Urothelium cell line (cell line): Measurements from ENCODE around the gene MAPK8IP2.

Source experiments
- DNase-seq: peaks from one replicate; pipeline ENCODE4 v3.0.0; 2011; ENCODE audit warnings: low spot score, mixed read lengths
- FAIRE-seq: peaks from 2 replicates; lab custom pipeline; 2011; peaks lifted over from hg19 to GRCh38; lab: Jason Lieb, UNC

The MAPK8IP2 gene

DNA sequence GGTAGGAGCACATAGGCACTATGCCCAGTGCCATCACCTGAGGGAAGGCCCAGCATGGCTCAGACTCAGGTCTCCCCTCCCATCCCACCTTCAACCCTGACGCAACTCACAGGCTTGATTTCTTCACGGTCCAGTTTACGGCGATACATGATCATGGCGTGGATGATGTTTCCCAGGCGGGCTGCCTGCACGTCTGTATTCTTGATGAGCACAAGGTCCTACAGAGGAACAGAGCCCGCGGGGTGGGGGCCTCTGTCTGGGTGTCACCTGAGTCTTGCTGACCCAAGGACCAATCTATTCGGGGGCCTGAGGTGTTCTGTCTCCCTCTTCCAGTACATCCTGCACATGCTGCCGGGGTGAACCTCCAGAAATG is 26.2 kb upstream of the MAPK8IP2 start:
- DNase-seq (no peak), FAIRE-seq (peak; percentile 74)

DNA sequence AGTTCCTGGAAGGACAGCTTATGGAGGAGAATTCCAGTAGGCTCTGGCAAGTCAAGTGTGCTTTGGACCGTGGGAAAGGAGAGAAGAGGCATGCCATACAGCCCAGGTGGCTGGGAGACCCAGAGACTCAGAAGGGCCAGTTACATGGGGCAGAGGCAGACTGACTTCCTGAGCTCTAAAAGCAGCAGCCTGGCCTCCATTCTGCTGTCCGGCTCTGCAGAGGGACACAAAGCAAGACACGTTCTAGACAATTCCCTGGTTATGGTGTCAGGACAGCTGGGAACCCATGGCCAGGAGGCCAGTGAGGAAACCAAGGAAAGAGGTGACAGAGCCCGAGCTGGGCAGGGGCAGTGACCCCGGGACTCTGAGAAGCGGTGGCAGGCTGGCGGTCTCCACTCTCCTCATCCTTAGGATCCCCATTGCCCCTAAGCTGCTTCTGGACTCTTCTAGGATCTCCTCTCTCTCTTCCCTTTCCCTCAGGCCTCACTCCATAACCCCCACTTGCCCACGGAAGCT is 25.1 kb upstream of the MAPK8IP2 start:
- FAIRE-seq (no peak), DNase-seq (no peak)

DNA sequence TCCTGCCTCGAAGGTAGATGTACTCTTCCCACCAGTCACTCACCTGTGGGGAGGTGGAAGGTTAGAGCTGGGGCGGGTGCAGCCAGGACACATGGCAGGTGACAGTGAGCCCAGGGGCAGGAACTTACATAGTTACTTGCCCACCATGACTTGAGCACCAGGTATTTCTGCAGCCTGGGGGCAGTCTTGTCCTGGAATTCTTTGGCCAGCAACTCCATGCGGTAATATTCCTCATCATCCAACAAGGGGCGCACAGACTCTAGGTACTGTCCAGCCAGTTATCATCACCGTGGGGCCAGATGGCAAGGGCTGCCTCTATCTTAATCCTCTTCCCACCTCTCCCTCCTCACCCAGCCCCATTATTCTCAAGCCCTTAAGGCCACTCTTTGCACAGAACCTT is 24.5 kb upstream of the MAPK8IP2 start:
- FAIRE-seq (no peak), DNase-seq (no peak)

- FAIRE-seq (no peak), DNase-seq (no peak)
Observed at GRCh38 chr22:50576806-50577696, 23.5 kb upstream of the MAPK8IP2 start.

DNA sequence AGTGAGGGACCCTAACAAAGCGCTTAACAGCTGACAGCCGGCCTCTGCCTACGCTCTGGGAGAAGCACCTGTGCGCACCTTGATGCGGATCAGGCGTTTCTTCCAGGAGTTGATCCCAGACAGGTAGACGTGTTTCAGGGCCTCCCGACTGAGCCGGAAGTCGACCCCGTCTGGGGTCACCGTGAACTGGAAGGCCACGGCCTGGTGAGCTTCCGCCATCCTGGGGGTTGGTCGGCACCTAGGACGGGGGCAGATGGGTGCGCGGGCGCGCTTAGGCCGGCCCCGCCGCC is 23.0 kb upstream of the MAPK8IP2 start:
- DNase-seq: no peak
- FAIRE-seq: no peak

DNA sequence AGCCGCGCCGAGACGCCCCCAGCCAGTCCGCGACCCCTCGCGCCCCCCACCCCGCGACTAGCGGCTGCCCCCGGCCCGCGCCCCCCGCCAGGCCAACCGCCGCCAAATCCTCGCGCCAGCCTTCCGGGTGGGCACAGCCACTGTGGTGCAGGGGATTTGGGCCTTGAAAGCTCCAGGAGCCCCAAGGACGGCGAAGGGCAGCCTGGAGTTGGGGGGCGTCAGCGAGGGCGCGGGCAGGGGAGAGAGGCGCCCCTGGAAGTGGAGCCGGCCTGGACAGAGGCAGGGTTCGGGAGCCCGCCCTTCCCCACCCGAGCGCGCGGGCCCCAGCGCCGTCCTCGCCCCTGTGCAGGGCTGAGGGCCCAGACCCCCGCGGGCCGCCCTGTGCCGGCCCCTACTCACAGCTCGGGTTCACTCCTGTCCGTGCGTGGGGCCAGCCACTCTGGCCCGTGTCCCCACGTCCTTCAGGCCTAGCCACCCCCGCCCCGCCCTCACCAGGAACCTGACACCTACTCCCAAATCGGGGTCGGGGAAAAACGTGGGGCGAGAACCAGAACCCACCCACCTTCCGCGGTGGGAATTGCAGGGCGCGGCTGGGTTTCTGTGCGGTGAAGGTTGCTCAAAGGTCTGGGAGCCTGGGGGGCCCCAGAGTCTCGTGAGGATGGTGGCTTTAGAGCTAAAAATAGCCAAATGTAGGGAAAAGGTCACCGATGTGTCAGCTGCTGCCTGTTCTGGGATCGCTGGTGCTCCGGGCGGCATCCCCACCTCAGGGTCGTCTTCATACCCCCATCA is 22.4 kb upstream of the MAPK8IP2 start, which contains the start of gene CPT1B:
Gene CPT1B, minus strand, starts transcription at position 441 of the 789 bp plus-strand sequence. CDS start 512 bp downstream, outside the sequence.
- FAIRE-seq: no peak
- DNase-seq: no peak

- no peak for DNase-seq
- no peak for FAIRE-seq
Observed at GRCh38 chr22:50578776-50579310, 21.8 kb upstream of the MAPK8IP2 start.

GRCh38 chr22:50579752-50580151 is 20.8 kb upstream of the MAPK8IP2 start:
- DNase-seq (no peak), FAIRE-seq (no peak)

DNA sequence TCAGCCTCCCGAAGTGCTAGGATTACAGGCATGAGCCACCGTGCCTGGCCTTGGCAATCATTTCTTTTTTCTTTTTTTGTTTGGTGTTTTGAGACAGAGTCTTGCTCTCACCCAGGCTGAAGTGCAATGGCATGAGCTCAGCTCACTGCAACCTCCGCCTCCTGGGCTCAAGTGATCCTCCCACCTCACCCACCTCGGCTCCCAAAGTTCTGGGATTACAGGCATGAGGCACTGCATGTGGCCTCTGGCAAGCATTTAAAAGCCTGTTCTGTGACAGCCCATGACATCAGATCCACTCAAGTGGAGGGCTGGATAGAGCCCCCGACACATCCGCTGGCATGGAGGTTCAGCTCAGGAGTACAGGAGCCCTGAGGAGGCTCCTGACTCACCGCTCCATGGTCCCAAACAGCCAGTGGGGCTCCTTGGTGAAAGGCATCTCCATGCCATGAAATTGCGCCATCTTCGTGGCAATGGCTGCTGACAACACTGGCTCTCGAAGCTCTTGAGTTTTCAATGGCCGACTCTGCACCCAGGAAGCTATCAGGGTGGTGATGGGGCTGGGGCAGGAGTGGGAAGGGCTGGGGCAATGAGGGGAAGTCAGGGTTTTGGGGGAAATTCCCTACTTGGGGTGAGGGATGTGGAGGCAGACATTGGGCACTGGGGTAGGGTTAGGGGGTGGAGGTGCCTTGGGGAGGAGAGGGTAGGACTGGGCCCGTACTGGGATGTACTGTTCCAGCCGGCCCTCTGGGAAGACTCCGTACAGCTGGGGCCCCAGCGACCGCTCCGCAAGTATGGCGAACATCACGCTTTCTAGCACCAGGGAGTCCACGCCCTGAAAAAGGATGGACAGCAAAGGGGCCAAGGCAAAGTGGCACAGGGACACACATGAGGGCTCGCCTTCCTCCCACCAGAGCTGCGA is 19.3 kb upstream of the MAPK8IP2 start:
- FAIRE-seq: no peak
- no peak for DNase-seq

GRCh38 chr22:50581950-50582492 is 18.6 kb upstream of the MAPK8IP2 start:
- DNase-seq: no peak
- FAIRE-seq: peak; percentile 44

GRCh38 chr22:50582493-50583293 is 17.9 kb upstream of the MAPK8IP2 start, which contains the start of gene CHKB:
TSS of gene CHKB (minus strand) at chr22:50582849. CDS start at chr22:50582781, 68 bp downstream.
- FAIRE-seq (peak; percentile 82), DNase-seq (peak; percentile 99)

DNA sequence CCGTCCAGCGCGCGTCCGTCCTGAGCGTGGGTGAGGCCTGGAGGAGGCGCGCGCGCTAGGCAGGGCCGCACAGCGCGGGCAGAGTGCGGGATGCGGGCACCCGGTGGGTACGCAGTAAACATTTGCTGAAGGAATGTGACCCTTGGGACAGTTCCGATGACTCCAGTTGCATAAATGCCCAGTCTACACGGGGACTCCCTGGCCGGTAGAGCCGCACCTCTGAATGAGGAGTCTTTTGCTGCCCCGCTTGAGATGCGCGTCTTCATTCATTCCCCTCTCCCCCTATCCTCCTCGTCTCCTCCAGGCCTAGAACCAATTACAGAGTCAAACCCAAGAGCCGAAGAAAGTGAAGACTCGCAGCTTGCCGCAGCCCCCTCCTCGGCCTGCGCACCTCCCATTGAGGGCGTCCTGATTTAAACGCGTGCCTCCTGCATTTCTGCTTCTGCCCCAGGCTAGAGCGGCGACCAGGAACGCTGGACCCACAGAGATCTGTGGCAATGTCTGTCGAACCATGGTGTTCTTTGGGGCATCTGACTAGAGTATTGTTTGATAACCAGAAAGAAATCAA is 17.2 kb upstream of the MAPK8IP2 start:
- FAIRE-seq: no peak

DNA sequence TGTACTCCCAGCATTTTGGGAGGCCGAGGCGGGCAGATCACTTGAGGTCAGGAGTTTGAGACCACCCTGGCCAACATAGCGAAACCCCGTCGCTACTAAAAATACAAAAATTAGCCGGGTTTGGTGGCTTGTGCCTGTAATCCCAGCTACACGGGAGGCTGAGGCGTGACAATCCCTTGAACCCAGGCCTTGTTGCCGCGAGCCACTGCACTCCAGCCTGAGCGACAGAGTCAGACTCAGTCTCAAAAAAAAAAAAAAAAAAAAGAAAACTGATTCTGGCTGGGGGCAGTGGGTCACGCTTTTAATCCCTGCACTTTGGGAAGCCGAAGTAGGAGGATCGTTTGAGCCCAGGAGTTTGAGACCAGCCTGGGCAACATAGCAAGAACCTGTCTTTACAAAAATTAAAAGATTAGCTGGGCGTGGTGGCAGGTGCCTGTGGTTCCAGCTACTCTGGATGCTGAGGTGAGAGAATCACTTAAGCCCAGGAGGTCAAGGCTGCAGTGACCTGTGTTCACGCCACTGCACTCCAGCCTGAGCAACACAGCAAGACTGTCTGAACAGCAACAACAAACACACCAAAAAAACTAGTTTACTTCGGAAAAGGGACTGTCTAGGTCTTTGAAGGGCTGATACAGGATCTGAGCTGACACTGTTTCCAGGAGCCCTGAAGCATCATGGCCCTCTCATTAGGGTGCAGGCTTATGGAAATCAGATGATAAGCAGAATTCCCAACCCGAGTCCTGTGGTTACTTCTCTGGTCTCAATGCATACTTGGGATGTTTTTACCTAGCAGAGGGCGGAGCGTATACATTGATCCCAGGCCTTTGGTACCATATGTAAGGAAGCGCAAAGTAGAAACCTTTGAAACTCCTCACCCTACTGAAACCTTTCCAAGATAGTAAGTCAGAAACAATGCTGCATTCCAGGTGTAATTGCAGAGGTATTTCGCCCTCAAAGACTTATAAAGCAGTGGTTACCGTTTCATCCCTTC is 16.2 kb upstream of the MAPK8IP2 start:
- FAIRE-seq (no peak), DNase-seq (no peak)

More for the DNA sequence above, 17.2 kb upstream of the MAPK8IP2 start:
- DNase-seq: no peak

GRCh38 chr22:50585238-50585637 is 15.4 kb upstream of the MAPK8IP2 start:
- FAIRE-seq (peak; percentile 5), DNase-seq (no peak)

DNA sequence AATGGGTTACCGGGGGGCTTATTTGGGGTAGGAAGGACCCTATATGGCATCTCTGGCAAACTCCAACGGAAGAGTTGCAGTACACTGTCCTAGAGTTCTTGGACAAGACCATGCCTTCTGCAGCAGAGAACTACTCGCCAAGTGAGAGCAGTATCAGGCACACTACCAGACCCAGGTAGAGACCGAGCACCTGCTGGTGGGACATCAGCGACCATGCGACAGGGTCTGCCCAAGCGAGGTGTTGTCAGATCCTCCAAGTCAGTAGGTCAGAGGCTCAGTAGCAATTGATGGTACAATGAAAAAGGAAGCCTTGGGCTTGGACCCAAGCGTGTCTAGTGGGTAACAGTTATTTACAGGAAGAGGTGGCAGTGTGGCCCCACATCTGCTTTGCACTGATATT is 14.8 kb upstream of the MAPK8IP2 start:
- no peak for FAIRE-seq

GRCh38 chr22:50586416-50586815 is 14.2 kb upstream of the MAPK8IP2 start:
- no peak for DNase-seq
- no peak for FAIRE-seq

More for the DNA sequence above, 14.8 kb upstream of the MAPK8IP2 start:
- DNase-seq: no peak

GRCh38 chr22:50587407-50587806 is 13.2 kb upstream of the MAPK8IP2 start:
- FAIRE-seq (no peak), DNase-seq (no peak)

GRCh38 chr22:50595189-50595588 is 5.4 kb upstream of the MAPK8IP2 start:
- DNase-seq: no peak
- no peak for FAIRE-seq
